Neuronal stem cell (in vitro differentiated cells): ENCODE measurements around the gene MTAP.

Experiments used
- DNase-seq: peaks from one replicate; pipeline ENCODE4 v3.0.0-alpha.2; 2013; ENCODE audit warnings: low spot score
- H2AFZ ChIP-seq: one replicate; pipeline ENCODE4 v1.6.1; 2013; ENCODE audit warnings: mild to moderate bottlenecking, low read length, inconsistent platforms
- H2AK5ac ChIP-seq: 2 replicates; pipeline ENCODE4 v1.6.1; 2013; ENCODE audit warnings: low read depth, mild to moderate bottlenecking, inconsistent platforms, low read length, moderate library complexity, mixed read lengths
- H2BK120ac ChIP-seq: 2 replicates; pipeline ENCODE4 v1.6.1; 2013; ENCODE audit warnings: low read depth, mild to moderate bottlenecking, inconsistent platforms, low read length, moderate library complexity, mixed read lengths
- H2BK12ac ChIP-seq: one replicate; pipeline ENCODE4 v1.6.1; 2013; ENCODE audit warnings: low read length, inconsistent platforms
- H2BK15ac ChIP-seq: 2 replicates; pipeline ENCODE4 v1.6.1; 2013; ENCODE audit warnings: mild to moderate bottlenecking, low read length, inconsistent platforms, mixed read lengths
- H2BK5ac ChIP-seq: one replicate; pipeline ENCODE4 v1.6.1; 2013; ENCODE audit warnings: inconsistent platforms, mild to moderate bottlenecking, low read length, moderate library complexity
- H3K14ac ChIP-seq: one replicate; pipeline ENCODE4 v1.6.1; 2013; ENCODE audit warnings: low read length, inconsistent platforms
- H3K18ac ChIP-seq: 2 replicates; pipeline ENCODE4 v1.6.1; 2013; ENCODE audit warnings: low read length, inconsistent platforms
- H3K23ac ChIP-seq: 2 replicates; pipeline ENCODE4 v1.6.1; 2013; ENCODE audit warnings: low read depth, mild to moderate bottlenecking, mixed read lengths, low read length, inconsistent platforms; ENCODE audit not compliant: poor library complexity
- H3K27ac ChIP-seq: replicated peaks from 3 replicates; pipeline ENCODE4 v1.5.1; 2013; ENCODE audit warnings: low read length, inconsistent platforms
- H3K27me3 ChIP-seq, 3 experiments: 2 replicates each; pipeline ENCODE4 v1.6.1; 2013; ENCODE audit warnings: low read length in 3 of 3, mild to moderate bottlenecking in 2 of 3, inconsistent platforms in 1 of 3, low read depth in 1 of 3, mixed read lengths in 1 of 3, moderate library complexity in 1 of 3; ENCODE audit not compliant: control insufficient read depth in 3 of 3, insufficient read depth in 3 of 3
- H3K36me3 ChIP-seq, 2 donors: replicated peaks in 1 of 2; 2 replicates each; pipeline ENCODE4 v1.6.1; 2013; ENCODE audit warnings: low read length in 2 of 2; ENCODE audit not compliant: control insufficient read depth in 2 of 2, insufficient read depth in 2 of 2
- H3K4ac ChIP-seq: 2 replicates; pipeline ENCODE4 v1.6.1; 2013; ENCODE audit warnings: inconsistent platforms, mild to moderate bottlenecking, low read length, moderate library complexity
- H3K4me1 ChIP-seq, 2 donors: 1 replicate in 1 of 2; 2 replicates in 1 of 2; pipeline ENCODE4 v1.6.1; 2013; ENCODE audit warnings: low read length in 2 of 2, low read depth in 1 of 2; ENCODE audit not compliant: control insufficient read depth in 2 of 2, insufficient read depth in 1 of 2
- H3K4me2 ChIP-seq: one replicate; pipeline ENCODE4 v1.6.1; 2013; ENCODE audit warnings: mild to moderate bottlenecking, low read length, inconsistent platforms; ENCODE audit not compliant: insufficient read depth, poor library complexity, severe bottlenecking
- H3K4me3 ChIP-seq, 2 donors: 2 replicates each; pipeline ENCODE4 v1.5.1; 2013; ENCODE audit warnings: low read length in 2 of 2, mild to moderate bottlenecking in 2 of 2, inconsistent platforms in 1 of 2, moderate library complexity in 1 of 2
- H3K79me1 ChIP-seq: one replicate; pipeline ENCODE4 v1.6.1; 2013; ENCODE audit warnings: low read depth, mild to moderate bottlenecking, inconsistent platforms, low read length, moderate library complexity
- H3K9ac ChIP-seq: one replicate; pipeline ENCODE4 v1.6.1; 2013; ENCODE audit warnings: mild to moderate bottlenecking, low read depth, low read length, inconsistent platforms; ENCODE audit not compliant: poor library complexity
- H3K9me3 ChIP-seq, 2 donors: replicated peaks in 1 of 2; 2 replicates each; pipeline versions ENCODE3 to v1.6.1; 2013; ENCODE audit warnings: low read length in 2 of 2, mild to moderate bottlenecking in 2 of 2, inconsistent platforms in 1 of 2, low read depth in 1 of 2, mixed read lengths in 1 of 2, moderate library complexity in 1 of 2; ENCODE audit not compliant: control insufficient read depth in 2 of 2, insufficient read depth in 1 of 2
- H4K8ac ChIP-seq: one replicate; pipeline ENCODE4 v1.6.1; 2013; ENCODE audit warnings: low read depth, mild to moderate bottlenecking, inconsistent platforms, low read length, moderate library complexity
- H4K91ac ChIP-seq: one replicate; pipeline ENCODE4 v1.6.1; 2013; ENCODE audit warnings: low read length, low read depth, mild to moderate bottlenecking, inconsistent platforms; ENCODE audit not compliant: poor library complexity
- WGBS, 2 donors: extraction: QIAGEN DNeasy Blood & Tissue Kit; methylation state at CpG; one replicate each; pipeline ENCODE4 v1.1.7; 2013; ENCODE audit warnings: missing lambda C conversion rate in 2 of 2, mixed read lengths in 1 of 2; ENCODE audit not compliant: insufficient read length in 2 of 2, insufficient replicate concordance in 1 of 2; ENCODE audit errors: extremely low coverage in 2 of 2; 5-methylcytosine and 5-hydroxymethylcytosine counted together

MTAP gene

DNA sequence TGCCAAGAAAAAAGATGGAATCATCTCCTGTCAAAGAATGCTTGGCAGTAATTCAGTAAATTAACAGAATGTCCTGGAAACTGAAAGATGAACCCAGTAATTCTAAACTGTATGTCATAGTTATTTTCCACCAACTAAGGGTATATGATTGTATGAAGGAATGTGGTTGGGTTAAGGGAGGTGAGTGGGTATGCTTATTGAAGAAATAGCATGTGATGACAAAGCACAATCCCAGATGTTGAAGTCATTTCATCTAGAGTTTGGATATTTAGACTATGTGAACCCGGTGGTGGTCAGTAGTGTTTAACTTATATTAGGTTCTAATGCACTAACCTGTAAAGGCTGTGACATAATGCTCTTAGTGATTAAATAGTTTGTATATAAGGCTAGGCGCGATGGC is 104.4 kb downstream of the MTAP start:
- no peak overlapping the region for H3K4me2 ChIP-seq
- H3K27ac ChIP-seq = no peak overlapping the region
- peaks cover 0 to 18% of the 10 kb centered on the region in 2 donors for H3K36me3 ChIP-seq
- H2AK5ac ChIP-seq = no peak overlapping the region
- no peak for DNase-seq
- no peak overlapping the region for H3K18ac ChIP-seq
- H4K91ac ChIP-seq = no peak overlapping the region
- no peak overlapping the region for H3K14ac ChIP-seq
- no peak overlapping the region for H2BK120ac ChIP-seq
- H3K79me1 ChIP-seq = no peaks in the 10 kb centered on the region
- H4K8ac ChIP-seq = no peak overlapping the region
- no peak overlapping the region for H2AFZ ChIP-seq
- no CpG with 5 or more reads among the region's 3 CpGs for whole genome bisulfite sequencing, 2 donors
- no peak overlapping the region for H3K9ac ChIP-seq
- H2BK15ac ChIP-seq = no peak overlapping the region
- no peak overlapping the region for H2BK12ac ChIP-seq
- H3K4me1 ChIP-seq = peaks cover 0 to 2% of the 10 kb centered on the region in 2 donors
- no peak overlapping the region for H2BK5ac ChIP-seq
- no peak overlapping the region for H3K23ac ChIP-seq
- H3K4ac ChIP-seq = no peak overlapping the region
- no peaks in the 10 kb centered on the region for H3K27me3 ChIP-seq
- no peak overlapping the region for H3K4me3 ChIP-seq
- H3K9me3 ChIP-seq = peaks cover 4 to 38% of the 10 kb centered on the region in 2 donors

DNA sequence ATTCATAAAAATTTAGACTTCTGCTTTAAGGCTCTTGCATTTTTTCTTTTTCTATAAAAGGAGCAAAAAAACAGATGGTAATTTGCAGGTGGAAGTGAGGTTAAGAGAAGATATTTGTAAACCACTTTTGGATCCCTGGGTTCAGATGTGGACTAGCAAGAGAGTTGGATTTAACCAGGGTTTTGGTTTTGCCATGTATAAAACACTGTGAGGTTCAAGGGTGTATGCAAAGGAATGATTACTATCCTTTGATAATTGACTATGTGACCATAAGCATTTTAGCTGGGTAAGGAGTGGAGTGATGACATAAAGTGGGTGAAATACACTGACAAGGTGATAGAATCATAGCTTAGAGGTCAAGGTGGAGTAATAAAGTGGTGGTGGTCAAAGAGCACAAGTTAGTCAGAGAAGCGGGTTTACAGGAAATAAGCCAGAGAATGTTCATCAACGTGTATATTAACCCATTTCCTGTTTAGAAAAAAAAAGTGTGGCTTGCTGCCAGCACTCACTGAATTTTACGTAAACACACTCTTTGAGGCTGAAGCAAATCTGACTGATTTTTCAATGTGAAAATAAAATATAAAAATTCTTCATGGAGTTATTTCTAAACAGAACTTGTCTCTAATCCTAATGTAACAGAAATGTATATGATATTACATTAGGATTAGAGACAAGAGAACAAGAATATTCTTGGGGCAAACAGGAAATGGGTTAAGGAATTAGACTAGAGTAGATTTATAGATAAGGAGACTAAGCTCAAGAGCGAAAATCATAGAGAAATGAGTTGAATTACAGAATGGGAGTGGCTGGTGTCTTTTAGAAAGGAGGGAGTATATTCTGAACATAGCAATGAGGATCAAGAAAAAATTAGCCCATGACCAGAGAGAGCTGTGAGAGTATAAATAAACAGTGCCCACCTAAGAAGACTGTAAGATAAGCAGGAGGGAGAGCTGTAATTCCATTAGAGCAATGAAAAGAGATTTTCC is 117.2 kb downstream of the MTAP start:
- Histone ChIP-seq H2AK5ac (no peak overlapping the region), H2BK15ac (no peak overlapping the region), H3K36me3 (no peaks in the 10 kb centered on the region), H3K79me1 (no peaks in the 10 kb centered on the region), H3K23ac (no peak overlapping the region), H3K4me2 (no peak overlapping the region), H3K9me3 (no peaks in the 10 kb centered on the region), H3K27ac (no peak overlapping the region), H4K8ac (no peak overlapping the region), H3K27me3 (no peaks in the 10 kb centered on the region), H2BK12ac (no peak overlapping the region), H3K4ac (no peak overlapping the region), H3K18ac (no peak overlapping the region), H3K14ac (no peak overlapping the region), H3K4me3 (no peak overlapping the region), H2BK120ac (no peak overlapping the region), H4K91ac (no peak overlapping the region), H3K4me1 (no peaks in the 10 kb centered on the region), H2AFZ (no peak overlapping the region), H3K9ac (no peak overlapping the region), H2BK5ac (no peak overlapping the region)
- DNase-seq = no peak
- WGBS, 2 donors = no CpG with 5 or more reads among the region's 4 CpGs

DNA sequence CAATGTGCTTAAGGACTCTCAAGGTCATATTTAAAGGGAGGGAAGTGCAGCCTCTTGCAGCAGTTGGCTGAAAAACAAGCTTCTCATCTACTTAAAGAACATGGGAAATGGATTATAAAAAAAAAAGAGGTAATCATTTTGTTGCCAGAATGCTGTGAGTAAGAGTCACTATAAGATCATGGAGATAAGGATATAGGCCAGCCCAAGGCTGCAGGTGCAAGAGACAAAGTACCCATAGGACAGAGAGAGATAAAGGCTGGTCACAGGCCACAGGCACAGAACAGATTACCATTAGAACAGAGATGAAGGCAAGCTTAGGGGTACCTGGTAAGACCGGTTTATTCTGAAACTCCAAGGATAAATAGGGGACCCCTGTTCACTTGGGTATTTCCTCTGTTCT is 121.3 kb downstream of the MTAP start:
- Histone ChIP-seq H3K79me1 (no peaks in the 10 kb centered on the region), H2BK120ac (no peak overlapping the region), H3K4me1 (no peaks in the 10 kb centered on the region), H3K27me3 (no peaks in the 10 kb centered on the region), H3K36me3 (no peaks in the 10 kb centered on the region), H3K4me3 (no peak overlapping the region), H2BK15ac (no peak overlapping the region), H3K9me3 (no peaks in the 10 kb centered on the region), H3K14ac (no peak overlapping the region), H3K27ac (no peak overlapping the region), H3K9ac (no peak overlapping the region), H2AFZ (no peak overlapping the region), H3K4me2 (no peak overlapping the region), H3K18ac (no peak overlapping the region), H4K8ac (no peak overlapping the region), H2BK12ac (no peak overlapping the region), H2AK5ac (no peak overlapping the region), H2BK5ac (no peak overlapping the region), H3K4ac (no peak overlapping the region), H4K91ac (no peak overlapping the region), H3K23ac (no peak overlapping the region)
- no peak for DNase-seq
- WGBS, 2 donors = no CpG with 5 or more reads among the region's 1 CpG

DNA sequence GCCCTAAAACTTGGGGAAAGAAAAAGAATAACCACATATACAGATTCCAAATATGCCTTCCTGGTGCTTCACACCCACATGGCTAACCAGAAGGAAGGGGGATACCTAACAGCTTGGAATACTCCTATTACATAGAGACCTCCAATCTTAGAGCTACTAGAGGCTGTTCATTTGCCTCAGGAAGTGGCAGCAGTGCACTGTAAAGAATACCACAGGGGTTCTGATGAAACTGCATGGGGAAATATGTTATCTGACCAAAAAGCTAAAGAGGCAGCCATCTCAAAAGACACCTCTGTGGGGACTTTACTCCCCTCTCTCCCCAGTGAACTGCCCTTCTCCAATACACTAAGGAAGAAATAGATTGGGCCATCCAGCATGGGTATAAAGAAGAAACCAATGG is 125.3 kb downstream of the MTAP start:
- H3K14ac ChIP-seq = no peak overlapping the region

More for the DNA sequence above, 125.3 kb downstream of the MTAP start:
- no peaks in the 10 kb centered on the region for H3K79me1 ChIP-seq
- H2BK15ac ChIP-seq = no peak overlapping the region
- H3K36me3 ChIP-seq = peaks cover 2 to 19% of the 10 kb centered on the region in 2 donors
- H2AFZ ChIP-seq = no peak overlapping the region
- H2BK5ac ChIP-seq = no peak overlapping the region
- H2AK5ac ChIP-seq = no peak overlapping the region
- no peak overlapping the region for H3K9ac ChIP-seq
- no peaks in the 10 kb centered on the region for H3K4me1 ChIP-seq
- DNase-seq = no peak
- no peak overlapping the region for H2BK12ac ChIP-seq
- H3K9me3 ChIP-seq = no peaks in the 10 kb centered on the region
- no peak overlapping the region for H2BK120ac ChIP-seq
- no peaks in the 10 kb centered on the region for H3K27me3 ChIP-seq
- no peak overlapping the region for H3K4me3 ChIP-seq
- H3K18ac ChIP-seq = no peak overlapping the region
- no peak overlapping the region for H4K91ac ChIP-seq
- no peak overlapping the region for H3K23ac ChIP-seq
- H3K27ac ChIP-seq = no peak overlapping the region
- H3K4ac ChIP-seq = no peak overlapping the region
- H4K8ac ChIP-seq = no peak overlapping the region
- no peak overlapping the region for H3K4me2 ChIP-seq
